NT2/D1 (cell line): ENCODE data around the gene SPRY4.

Experiments
- DNase-seq: peaks from one replicate; pipeline ENCODE4 v3.0.0-alpha.2; 2011; ENCODE audit warnings: low read depth, low spot score
- H3K27me3 ChIP-seq: 2 replicates; pipeline ENCODE4 v1.6.0; 2011; ENCODE audit warnings: mild to moderate bottlenecking; ENCODE audit not compliant: insufficient read length, insufficient read depth
- H3K36me3 ChIP-seq: 2 replicates; pipeline ENCODE4 v1.6.1; 2011; ENCODE audit warnings: mild to moderate bottlenecking, low read length, mixed read lengths; ENCODE audit not compliant: insufficient read depth, insufficient read length
- H3K4me1 ChIP-seq: 2 replicates; pipeline ENCODE4 v1.5.1; 2011; ENCODE audit not compliant: insufficient read depth, insufficient read length
- H3K4me3 ChIP-seq: 2 replicates; pipeline ENCODE4 v1.5.1; 2011; ENCODE audit warnings: low read depth; ENCODE audit not compliant: insufficient read length
- H3K9ac ChIP-seq: 2 replicates; pipeline ENCODE4 v1.6.0; 2011; ENCODE audit warnings: low read depth; ENCODE audit not compliant: insufficient read length
- H3K9me3 ChIP-seq: 2 replicates; pipeline ENCODE4 v1.5.1; 2011; ENCODE audit warnings: mild to moderate bottlenecking, low read length; ENCODE audit not compliant: insufficient read depth
- SUZ12 ChIP-seq: IDR thresholded peaks from 2 replicates; pipeline ENCODE4 v1.6.1; 2011; ENCODE audit not compliant: insufficient read length, insufficient read depth; ENCODE audit errors: extremely low read depth
- YY1 ChIP-seq: IDR thresholded peaks from 2 replicates; pipeline ENCODE4 v1.6.1; 2011; ENCODE audit not compliant: insufficient read length, insufficient read depth
- ZNF274 ChIP-seq: IDR thresholded peaks from 2 replicates; pipeline ENCODE4 v1.6.1; 2011; ENCODE audit warnings: mild to moderate bottlenecking, low read depth, low read length

The SPRY4 gene

DNA sequence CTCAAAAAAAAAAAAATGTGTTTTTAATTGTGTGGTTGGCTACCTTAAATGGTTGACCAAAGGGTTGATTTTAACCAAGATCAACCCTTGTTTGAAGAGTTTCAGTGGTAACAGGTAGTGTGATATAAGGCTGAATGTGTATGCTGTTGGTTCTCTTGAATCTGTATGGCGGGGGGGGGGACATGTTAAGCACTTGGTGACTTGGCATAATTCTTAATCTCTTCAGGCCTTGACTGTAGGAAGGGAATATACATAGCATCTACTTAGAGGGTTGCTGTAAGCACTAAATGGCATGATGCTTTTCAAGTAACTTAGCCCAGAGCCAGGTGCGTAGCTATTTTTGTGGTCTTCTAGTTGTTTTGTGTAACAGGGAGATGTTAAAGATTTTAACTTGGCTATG is 5.6 kb upstream of the SPRY4 start:
- no peak overlapping the region for H3K4me3 ChIP-seq
- H3K9me3 ChIP-seq, result no peaks in the 10 kb centered on the region
- no peaks in the 10 kb centered on the region for H3K36me3 ChIP-seq
- H3K4me1 ChIP-seq, result peaks cover 4% of the 10 kb centered on the region
- no peaks in the 10 kb centered on the region for H3K27me3 ChIP-seq
- no peak for TF ChIP-seq SUZ12
- no peak for TF ChIP-seq YY1
- no peak for TF ChIP-seq ZNF274
- H3K9ac ChIP-seq, result no peak overlapping the region
- DNase-seq, result no peak

DNA sequence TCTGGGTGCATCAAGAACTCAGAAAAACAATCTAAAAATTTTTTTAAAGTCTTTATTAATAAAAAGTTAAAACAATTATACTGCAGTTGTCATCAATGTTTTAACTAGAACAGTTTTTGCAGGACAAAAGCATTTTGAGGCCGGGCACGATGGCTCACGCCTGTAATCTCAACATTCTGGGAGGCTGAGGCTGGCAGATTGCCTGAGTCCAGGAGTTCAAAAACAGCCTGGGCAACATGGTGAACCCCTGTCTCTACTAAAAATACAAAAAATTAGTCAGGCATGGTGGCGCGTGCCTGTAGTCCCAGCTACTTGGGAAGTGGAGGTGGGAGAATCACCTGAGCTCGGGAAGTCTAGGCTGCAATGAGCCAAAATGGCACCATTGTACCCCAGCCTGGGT is 5.2 kb upstream of the SPRY4 start:
- no peak for DNase-seq

DNA sequence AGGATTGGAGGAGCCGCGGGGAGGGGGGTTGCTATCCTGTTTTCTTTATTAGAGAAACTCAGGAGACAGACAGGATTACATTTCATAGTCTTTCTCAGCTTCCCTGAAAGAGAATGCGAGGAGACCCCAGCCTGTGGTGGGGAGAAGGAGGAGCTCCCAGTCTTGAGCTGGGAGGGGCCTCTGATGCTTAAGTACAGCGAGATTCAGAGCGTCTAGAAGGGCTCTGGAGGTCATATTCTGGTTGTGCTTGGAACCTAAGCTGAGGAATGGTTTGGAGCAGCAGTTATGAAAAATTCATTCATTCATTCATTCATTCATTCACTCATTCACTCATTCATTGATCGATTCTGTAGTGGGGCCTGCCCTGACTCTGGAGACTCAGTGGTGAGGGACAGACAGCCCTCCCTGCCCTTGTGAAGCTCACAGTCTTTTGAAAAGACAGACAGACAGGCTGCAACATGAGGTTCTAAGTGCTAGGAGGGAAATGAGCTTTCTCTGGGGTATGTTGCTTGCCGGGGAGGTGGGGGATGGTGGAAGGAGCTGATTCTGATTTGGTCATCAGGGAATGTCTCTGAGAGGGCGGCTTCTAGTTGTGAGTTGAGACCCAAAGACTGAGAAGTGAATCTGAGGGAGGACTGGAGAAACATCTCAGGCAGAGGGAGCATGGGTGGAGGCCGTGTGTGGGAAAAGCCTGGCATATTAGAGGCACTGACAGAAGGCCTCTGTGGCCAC is 2.5 kb upstream of the SPRY4 start:
- Histone ChIP-seq H3K36me3 (peaks cover 17% of the 10 kb centered on the region), H3K4me3 (peak overlapping the region; percentile 2), H3K4me1 (peaks cover 8% of the 10 kb centered on the region), H3K9me3 (no peaks in the 10 kb centered on the region), H3K27me3 (peaks cover 5% of the 10 kb centered on the region), H3K9ac (peak overlapping the region; percentile 77)
- DNase-seq, result no peak
- TF ChIP-seq SUZ12, result no peak
- no peak for TF ChIP-seq YY1
- TF ChIP-seq ZNF274, result no peak

More for the DNA sequence above, 5.2 kb upstream of the SPRY4 start:
- TF ChIP-seq ZNF274 (no peak), SUZ12 (no peak), YY1 (no peak)
- H3K9me3 ChIP-seq, result no peaks in the 10 kb centered on the region
- no peak overlapping the region for H3K9ac ChIP-seq
- H3K4me1 ChIP-seq, result peaks cover 4% of the 10 kb centered on the region
- no peak overlapping the region for H3K4me3 ChIP-seq
- no peaks in the 10 kb centered on the region for H3K27me3 ChIP-seq
- H3K36me3 ChIP-seq, result no peaks in the 10 kb centered on the region

DNA sequence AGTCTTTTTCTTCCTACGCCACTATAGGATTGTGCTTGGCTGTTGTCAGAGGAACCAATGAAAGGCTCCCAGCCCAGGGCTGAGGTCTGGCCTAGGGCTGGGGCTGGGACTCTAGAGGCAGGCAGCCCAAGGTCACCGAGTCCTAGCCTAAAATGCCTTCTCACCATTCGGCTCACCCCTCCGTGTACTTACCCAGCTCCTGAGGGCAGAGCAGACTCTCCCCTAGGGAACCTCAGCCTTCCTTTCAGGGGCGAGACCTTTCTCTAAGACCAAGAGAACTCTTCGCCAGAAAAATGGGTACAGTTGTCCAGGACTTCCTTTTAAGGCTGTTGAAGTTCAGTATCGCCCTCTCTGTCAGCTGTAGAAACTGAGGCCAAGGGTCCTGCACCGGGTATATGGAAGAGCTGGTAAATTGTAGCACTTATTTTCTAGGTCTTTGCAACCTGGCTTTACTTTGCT is 1.7 kb upstream of the SPRY4 start:
- Histone ChIP-seq H3K9me3 (no peaks in the 10 kb centered on the region), H3K4me1 (peaks cover 8% of the 10 kb centered on the region), H3K36me3 (peaks cover 20% of the 10 kb centered on the region), H3K27me3 (peaks cover 5% of the 10 kb centered on the region), H3K9ac (peak overlapping the region; percentile 77), H3K4me3 (peak overlapping the region; percentile 34)
- TF ChIP-seq ZNF274, result no peak
- no peak for TF ChIP-seq YY1
- TF ChIP-seq SUZ12, result no peak
- DNase-seq, result no peak

DNA sequence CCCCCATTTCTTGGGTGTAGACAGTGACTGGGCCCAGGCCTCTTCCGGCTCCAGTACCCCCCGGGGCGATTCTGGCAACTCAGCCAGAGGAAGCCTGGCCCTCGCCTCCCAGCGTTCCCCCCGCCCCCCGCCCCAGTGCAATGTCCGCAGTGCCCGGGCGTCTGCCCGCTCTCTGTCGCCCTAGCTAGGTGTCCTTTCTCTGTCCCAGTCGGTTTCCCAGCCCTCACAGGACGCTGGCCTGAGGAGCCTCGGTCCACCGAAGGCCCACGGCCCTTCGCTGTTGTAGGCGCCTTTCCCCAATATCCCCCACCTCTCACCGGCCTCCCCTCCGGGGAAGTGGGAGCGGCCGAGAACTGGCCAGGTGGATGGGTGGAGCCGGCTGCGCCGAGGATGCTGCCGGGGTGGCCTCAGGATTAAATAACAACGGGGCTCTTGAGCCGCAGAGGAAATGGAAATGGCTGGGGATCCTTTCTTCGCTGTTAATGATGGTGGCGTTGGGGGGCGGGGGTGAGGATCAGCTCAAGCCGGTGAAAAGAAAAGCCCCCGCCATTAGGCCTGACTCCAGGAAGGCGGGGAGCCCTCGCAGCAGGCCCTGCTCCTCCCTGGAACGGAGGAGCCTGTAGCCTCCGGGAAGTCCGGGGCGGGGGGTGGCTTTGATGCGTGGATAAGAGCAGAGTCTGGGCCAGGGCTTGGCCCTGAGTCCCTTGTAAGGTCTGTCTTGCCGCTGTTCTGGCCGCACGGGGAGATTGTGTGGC is 1.1 kb upstream of the SPRY4 start:
- peaks cover 8% of the 10 kb centered on the region for H3K4me1 ChIP-seq
- H3K4me3 ChIP-seq, result peak overlapping the region; percentile 34
- peak; percentile 75 for DNase-seq
- peak overlapping the region; percentile 77 for H3K9ac ChIP-seq
- H3K27me3 ChIP-seq, result peaks cover 5% of the 10 kb centered on the region
- H3K9me3 ChIP-seq, result no peaks in the 10 kb centered on the region
- peaks cover 23% of the 10 kb centered on the region for H3K36me3 ChIP-seq
- no peak for TF ChIP-seq YY1
- TF ChIP-seq ZNF274, result no peak
- no peak for TF ChIP-seq SUZ12

DNA sequence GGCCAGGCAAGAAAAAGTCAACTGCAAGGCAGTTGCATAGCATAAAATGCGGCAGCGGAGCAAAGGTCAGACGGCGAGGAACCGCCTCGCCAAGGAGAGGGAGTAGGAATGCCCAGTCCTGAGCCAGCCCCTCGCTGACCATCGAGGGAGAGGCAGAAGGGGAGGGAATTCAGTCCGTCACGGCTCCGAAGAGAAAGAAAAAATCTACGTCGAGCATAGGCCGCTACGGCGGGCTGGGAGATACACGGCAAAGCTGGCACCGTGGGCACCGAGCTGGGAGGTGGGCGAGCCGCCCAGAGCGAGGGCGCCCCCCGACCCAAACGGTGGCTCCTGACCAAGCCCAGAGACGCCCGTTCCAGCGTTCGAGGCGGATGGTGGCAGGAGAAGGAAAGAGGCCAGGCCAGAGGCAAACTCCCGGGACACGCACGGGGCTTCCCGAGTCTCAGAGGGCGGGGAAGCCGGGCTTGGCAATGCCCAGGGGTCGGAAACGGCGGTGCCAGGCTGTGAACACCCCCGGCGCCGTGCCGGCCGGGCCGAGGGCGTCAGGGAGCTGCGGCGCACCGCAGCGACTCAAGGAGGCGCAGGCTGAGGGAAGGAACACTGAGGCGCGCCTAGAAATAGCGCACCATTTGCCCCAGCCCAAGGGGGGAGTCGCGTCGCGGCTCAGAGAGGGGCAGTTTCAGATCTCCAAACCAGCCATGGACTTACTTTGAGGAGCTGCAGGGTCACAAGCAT is 518 bp downstream of the SPRY4 start:
- H3K9ac ChIP-seq, result peak overlapping the region; percentile 86
- no peaks in the 10 kb centered on the region for H3K9me3 ChIP-seq
- peaks cover 8% of the 10 kb centered on the region for H3K4me1 ChIP-seq
- TF ChIP-seq SUZ12, result no peak
- TF ChIP-seq YY1, result no peak
- no peak for TF ChIP-seq ZNF274
- H3K36me3 ChIP-seq, result peaks cover 27% of the 10 kb centered on the region
- peaks cover 5% of the 10 kb centered on the region for H3K27me3 ChIP-seq
- DNase-seq, result no peak
- H3K4me3 ChIP-seq, result peak overlapping the region; percentile 75

DNA sequence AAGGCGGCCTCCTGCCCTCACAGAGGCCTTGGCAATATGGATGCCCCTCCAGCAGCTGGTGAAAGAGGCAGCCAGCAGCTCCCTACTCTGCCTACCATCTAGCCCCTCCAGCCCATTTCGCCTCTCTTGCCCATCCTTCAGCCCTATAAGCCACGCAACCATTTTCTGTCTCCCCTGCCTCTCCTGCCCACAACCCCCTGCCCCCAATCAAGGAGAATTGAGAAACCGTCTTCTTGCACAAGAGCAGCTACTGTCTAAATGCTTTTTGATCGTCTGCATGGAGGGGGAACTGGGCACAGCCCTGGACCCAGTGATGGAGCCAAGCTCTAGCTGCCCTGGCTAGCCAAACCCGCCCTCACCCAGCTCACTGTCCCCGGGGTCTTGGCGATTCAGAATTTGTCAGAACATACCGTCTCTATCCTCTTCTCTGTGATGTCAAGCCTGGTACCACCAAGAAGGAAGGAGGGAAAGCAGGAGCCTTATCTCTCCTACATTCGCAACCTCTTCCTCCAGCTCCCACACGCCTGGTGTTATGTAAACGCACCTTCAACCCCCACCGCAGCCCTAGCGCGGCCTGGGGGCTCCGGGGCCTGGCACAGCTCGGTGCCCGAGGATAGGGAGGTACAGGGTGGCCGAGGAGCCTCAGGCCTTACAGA is 1.2 kb downstream of the SPRY4 start:
- H3K36me3 ChIP-seq, result peaks cover 34% of the 10 kb centered on the region
- H3K4me1 ChIP-seq, result peaks cover 8% of the 10 kb centered on the region
- H3K9me3 ChIP-seq, result no peaks in the 10 kb centered on the region
- H3K4me3 ChIP-seq, result peak overlapping the region; percentile 75
- peaks cover 5% of the 10 kb centered on the region for H3K27me3 ChIP-seq
- peak overlapping the region; percentile 86 for H3K9ac ChIP-seq
- no peak for TF ChIP-seq SUZ12
- no peak for TF ChIP-seq YY1
- TF ChIP-seq ZNF274, result no peak
- DNase-seq, result no peak
